ENCODE results near the gene USP31.
"Not testable (repeated sequence)": the region's sequence is repeated elsewhere in the genome, so short reads cannot be mapped to it uniquely, and the experiment has no call there.

Gene USP31

DNA sequence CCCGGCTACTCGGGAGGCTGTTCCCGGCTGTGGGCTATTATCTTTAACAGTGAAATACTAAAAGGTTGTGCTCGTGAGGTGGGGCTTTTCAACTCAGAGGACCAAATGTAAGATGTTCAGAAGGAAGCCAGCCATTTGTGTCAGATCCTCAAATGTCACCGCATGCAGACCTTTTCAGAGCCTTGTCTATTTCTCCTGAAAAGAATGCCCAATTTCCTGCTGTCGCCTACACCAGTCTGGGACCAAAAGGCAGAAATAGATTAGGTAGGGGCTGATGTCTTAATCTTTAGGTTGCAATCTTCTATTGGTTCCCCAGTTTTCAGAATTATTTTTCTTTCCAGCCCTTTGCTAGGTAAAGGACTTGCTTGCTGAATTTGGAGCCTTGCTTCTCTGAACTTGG, 8.9 kb upstream of the USP31 start:
- DNase-seq = no peak

DNA sequence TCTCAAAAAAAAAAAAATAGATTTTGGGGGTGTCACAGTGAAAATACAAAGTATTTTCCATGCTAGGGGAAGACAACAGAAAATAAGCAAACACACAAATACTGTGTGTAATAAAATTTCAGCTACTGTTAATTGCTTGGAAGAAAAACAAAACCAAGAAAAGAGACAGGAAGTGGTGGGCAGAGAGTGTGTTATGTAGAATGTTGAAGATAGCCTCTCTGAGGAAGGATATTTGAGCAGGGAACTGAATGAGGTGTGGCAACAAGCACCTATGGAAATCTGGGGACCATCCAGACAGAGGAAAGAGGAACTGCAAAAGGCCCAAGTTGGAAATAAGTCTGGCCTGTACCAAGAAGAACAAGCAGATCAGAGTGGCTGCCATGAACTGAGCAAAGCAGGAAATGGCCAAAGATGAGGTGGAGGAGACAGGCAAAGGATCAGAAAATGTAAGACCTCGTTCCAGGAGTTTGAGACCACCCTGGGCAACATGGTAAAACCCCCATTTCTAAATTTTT, 7.8 kb upstream of the USP31 start:
- no peak for DNase-seq

- no peak for DNase-seq
Measured at GRCh38 chr16:23156110-23156509, 6.9 kb upstream of the USP31 start.

DNA sequence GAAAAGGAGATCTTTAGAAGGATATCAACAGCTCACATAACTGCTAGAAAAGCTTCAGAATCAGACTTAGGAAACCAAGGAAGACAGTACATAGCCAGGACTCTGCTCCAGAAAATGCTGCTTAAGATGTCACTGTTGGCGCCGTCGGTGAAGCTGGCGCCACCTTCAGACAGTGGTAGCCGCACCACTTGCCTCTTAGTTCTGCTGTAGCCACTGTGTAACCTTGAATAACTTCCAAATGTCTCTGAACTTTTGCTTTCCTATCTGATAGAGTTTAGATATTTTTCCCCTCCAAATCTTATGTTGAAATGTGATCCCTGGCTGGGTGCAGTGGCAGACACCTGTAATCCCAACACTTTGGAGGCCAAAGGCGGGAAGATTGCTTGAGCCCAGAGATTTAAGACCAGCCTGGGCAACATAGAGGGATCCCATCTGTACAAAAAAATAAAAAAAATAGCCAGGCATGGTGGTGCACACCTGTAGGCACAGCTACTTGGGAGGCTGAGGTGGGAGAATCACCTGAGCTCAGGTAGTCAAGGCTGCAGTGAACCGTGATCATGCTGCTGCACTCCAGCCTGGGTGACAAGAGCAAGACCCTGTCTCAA, 6.3 kb upstream of the USP31 start:
- peak; percentile 59 for DNase-seq

DNA sequence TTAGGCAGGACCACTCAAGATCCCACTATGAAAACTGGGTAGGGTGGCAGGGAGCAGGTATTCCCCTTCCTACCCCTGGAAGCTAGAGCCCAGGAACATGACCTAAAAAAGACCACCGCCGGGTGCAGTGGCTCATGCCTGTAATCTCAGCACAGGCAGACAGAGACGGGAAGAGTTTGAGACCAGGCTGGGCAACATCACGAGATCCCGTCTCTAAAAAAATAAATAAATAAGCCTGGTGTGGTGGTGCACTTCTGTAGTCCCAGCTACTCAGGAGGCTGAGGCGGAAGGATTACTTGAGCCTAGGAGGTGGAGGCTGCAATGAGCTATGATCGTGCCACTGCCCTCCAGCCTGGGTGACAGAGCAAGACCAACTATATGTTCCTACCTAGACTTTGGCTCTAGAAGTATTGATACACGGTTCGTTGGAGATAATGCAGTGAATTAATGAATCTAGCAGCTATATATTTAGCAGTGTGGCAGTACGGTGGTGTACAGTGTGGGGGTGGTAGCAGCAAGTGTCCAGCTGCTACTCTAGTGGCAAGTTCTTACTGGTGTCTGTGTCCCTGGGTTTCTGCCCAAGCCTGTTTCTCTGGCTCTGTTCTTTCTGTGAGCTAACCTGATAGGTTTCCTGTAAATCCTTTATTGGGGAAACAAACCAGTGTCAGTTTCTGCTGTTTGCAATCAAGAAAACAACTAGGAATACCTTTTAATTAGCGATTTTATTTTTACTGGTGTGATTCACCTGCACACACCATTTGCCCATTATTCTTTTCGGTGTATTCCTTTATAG, 3.3 kb upstream of the USP31 start:
- DNase-seq = no peak

DNA sequence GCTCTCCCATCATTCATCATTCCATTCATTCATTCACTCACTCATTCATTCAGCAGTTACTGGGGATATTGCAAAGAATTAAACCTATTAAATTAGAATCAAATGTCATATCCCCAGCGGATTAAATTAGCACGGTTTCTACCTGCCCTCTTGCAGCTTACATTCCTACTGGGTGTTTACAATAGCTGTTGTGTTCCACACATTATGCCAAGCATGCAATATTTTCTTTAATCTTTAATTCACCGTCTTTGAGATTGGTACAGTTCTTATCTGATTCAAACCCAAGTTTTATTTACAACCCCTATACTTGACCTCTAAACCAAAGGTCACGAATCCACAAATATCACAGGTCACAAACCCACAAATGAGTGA, 727 bp upstream of the USP31 start:
- no peak for DNase-seq

GRCh38 chr16:23148513-23149266, 562 bp downstream of the USP31 start:
- DNase-seq = peak; percentile 71

DNA sequence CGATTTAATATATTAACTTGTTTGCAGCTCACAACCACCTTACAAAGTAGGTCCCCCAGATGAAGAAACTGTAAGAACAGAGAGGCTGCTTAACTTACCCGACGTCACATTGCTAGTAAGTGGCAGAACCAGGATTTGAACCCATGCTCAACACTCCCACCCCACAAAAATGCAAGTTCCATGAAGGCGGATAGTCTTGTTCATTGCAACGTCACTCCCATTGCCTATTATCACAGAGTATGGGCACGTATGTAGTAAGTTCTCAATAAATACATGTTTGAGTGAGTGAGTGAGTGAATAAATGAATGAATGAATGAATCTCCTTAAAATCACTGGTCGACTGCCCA, 1.1 kb downstream of the USP31 start:
- peak; percentile 29 for DNase-seq

DNA sequence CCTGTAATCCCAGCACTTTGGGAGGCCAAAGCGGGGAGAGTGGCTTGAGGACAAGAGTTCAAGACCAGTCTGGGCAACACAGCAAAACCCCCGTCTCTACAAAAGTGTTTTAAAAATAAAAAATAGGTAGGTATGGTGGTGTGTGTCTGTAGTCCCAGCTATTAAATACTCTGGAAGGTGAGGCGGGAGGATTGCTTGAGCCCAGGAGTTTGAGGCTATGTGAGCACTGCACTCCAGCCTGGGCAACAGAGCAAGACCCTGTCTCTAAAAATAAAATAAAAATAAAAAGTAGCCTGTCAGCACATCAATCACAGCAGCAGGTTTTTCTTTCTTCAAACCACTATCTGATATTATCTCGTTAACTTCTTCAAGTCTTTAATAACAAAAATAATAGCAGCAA, 1.6 kb downstream of the USP31 start:
- DNase-seq = no peak

GRCh38 chr16:23146877-23147601, 2.2 kb downstream of the USP31 start:
- no peak for DNase-seq

DNA sequence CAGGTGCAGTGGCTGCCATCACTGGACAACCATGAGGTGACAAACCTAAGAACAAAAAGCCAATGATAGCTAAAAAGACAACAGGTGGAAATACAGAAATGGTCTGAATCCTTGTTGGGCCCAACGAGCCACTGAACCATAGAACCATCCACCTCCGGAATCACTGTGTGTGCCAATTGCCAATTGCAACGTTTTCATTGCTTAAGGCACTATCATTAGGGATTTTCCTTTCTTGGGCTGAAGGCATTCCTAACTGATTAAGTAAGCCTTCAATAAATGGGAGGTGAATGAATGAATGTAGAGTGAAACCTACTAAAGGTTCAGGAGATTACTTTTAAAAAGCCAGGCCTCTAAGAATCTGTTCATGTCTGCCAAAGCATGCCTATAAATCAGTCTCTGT, 3.6 kb downstream of the USP31 start:
- no peak for DNase-seq

DNA sequence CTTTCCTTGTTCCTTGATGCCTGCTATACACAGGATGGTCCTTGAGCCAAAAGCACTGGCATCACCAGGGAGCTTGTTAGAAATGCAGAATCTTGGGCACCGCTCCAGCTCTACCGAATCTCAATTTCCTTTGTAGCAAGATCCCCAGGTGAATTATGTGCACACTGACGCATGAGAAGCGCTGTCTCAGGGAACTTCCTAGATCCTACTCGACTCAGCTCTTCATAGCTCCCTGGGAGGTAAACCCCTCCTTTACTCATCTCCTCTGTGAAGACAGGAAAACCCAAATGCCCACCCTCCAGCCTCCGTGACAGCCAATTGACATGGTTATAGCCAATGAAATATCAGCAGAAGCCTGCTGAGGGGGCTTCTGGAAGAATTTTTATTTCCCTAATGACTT, 4.1 kb downstream of the USP31 start:
- no peak for DNase-seq

GRCh38 chr16:23144393-23144792, 4.9 kb downstream of the USP31 start:
- not testable (repeated sequence) for DNase-seq

GRCh38 chr16:23143391-23143790, 5.9 kb downstream of the USP31 start:
- no peak for DNase-seq

GRCh38 chr16:23141959-23142740, 7.1 kb downstream of the USP31 start:
- DNase-seq = no peak

DNA sequence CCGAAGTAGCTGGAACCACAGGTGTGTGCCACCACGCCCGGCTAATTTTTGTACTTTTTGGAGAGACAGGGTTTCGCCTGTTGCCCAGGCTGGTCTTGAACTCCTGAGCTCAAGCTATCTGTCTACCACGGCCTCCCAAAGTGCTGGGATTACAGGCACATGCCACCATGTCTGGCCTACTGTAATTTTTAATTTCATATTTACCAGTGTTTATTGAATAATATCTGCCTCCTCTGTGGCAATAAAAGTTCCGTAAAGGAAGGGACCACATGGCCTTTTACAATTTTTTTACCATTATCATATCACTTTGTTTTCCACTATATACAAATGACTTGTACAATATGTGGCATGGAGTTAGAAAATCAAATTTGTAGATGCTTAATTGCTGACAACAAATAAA, 7.8 kb downstream of the USP31 start:
- no peak for DNase-seq

DNA sequence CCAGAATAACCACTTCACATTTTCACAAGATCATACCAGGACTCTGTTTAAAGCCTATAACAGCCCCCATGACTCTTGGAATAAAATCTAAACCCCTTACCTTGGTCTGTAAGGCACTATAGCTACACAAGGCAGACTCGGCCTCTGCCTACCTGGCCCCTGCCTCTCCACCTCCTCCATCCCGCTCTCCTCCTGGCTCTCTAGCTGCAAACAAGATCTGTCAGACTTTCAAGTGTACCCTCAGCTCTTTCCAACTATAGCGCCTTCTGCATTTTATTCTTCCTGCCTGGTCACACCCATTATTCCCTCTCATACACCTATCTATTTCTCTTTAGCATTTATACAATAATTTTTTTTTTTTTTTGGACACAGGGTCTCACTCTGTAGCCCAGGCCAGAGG, 8.2 kb downstream of the USP31 start:
- no peak for DNase-seq

GRCh38 chr16:23140107-23140506, 9.1 kb downstream of the USP31 start:
- no peak for DNase-seq

- DNase-seq = no peak
Measured at GRCh38 chr16:23137818-23138217, 11.4 kb downstream of the USP31 start.

GRCh38 chr16:23137256-23137655, 12.0 kb downstream of the USP31 start:
- no peak for DNase-seq

DNA sequence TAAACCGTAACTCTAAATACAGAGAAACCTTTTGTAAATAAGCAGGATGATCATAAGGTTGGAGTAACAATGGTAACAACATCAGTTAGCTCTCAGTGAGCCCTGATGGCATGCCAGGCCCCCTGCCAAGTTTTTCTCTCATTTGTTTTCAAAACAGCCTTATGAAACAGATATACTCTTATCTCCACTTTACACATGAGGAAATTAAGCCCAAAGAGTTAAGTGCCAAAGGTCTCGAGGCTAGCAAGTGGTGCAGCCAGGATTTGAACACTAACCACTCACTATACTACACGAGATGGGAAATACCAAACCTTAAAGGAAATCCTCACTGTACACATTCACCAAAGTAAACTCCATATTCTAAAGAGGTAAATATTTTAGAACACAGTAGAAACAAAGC, 15.0 kb downstream of the USP31 start:
- DNase-seq = peak; percentile 95

DNA sequence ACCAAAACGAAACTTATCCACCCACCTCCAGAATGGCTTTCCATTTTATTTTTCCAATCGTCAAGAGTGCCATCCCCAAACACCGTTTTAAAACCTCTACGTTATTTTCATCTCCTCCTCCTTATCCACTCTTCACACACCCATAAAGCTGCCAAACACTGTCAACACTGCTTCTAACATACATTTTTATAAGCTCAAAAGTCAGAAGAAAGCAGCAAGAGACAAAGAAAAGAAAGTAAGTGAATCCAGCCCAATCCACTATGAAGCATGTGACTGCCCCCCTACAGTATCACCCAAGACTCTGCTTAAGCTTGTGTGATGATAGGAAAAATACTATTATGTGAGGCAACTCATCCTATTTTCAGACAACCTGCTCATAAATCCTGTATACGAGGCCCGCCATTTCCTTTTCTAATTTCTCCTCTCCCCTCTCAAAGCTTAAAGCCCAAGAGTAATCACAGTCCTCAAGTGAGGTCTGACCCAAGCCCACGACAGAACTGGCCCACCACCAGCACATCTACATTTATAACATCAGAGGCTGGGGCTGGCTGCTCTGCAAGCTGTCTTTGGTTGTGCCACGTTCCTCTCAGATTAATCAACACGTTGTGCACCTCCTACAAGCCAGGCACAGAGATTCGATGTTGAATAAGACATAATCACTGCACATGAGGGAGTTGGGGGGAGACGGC, 16.3 kb downstream of the USP31 start:
- no peak for DNase-seq

Measured in hematopoietic multipotent progenitor cell treated with erythropoietin and hydrocortisone succinate and interleukin-3 and kit ligand, for 6 days (in vitro differentiated cells).